ENCODE results near the gene USP17L12. TPM values are rescaled to one million over a fixed set of nuclear protein-coding genes. Genes with fewer than 3 reads are reported as not detected.

USP17L12 gene, protein sequence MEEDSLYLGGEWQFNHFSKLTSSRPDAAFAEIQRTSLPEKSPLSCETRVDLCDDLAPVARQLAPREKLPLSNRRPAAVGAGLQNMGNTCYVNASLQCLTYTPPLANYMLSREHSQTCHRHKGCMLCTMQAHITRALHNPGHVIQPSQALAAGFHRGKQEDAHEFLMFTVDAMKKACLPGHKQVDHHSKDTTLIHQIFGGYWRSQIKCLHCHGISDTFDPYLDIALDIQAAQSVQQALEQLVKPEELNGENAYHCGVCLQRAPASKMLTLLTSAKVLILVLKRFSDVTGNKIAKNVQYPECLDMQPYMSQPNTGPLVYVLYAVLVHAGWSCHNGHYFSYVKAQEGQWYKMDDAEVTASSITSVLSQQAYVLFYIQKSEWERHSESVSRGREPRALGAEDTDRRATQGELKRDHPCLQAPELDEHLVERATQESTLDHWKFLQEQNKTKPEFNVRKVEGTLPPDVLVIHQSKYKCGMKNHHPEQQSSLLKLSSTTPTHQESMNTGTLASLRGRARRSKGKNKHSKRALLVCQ
- not detected in 2 replicates for total RNA-seq

DNA sequence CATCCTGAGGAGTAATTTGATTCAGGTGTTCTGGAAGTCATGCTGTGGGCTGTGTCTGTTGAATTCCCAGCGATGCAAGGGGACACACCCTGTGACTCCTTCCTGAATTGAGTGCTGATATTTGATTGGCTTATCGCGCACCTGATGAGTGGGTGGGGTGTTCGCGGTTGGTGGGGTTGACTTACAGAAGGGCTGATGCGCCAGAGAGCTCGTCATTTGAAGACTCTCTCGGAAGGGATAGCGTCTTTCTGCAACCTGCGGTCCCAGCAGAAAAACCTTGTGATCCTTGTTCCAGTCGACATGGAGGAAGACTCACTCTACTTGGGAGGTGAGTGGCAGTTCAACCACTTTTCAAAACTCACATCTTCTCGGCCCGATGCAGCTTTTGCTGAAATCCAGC lies at the start of gene USP17L12:
TSS of gene USP17L12 (plus strand) at position 301 of the 400 bp plus-strand sequence. CDS start at position 301, 0 bp downstream.

DNA sequence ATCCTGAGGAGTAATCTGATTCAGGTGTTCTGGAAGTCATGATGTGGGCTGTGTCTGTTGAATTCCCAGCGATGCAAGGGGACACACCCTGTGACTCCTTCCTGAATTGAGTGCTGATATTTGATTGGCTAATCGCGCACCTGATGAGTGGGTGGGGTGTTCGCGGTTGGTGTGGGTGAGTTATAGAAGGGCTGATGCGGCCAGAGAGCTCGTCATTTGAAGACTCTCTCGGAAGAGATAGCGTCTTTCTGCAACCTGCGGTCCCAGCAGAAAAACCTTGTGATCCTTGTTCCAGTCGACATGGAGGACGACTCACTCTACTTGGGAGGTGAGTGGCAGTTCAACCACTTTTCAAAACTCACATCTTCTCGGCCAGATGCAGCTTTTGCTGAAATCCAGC lies 9.6 kb upstream of the USP17L12 start, which contains the start of gene USP17L10:
TSS of gene USP17L10 (plus strand) at position 301 of the 400 bp plus-strand sequence. CDS start at position 301, 0 bp downstream.

DNA sequence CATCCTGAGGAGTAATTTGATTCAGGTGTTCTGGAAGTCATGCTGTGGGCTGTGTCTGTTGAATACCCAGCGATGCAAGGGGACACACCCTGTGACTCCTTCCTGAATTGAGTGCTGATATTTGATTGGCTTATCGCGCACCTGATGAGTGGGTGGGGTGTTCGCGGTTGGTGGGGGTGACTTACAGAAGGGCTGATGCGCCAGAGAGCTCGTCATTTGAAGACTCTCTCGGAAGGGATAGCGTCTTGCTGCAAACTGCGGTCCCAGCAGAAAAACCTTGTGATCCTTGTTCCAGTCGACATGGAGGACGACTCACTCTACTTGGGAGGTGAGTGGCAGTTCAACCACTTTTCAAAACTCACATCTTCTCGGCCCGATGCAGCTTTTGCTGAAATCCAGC lies 4.8 kb upstream of the USP17L12 start, which contains the start of gene USP17L11:
TSS of gene USP17L11 (plus strand) at position 301 of the 400 bp plus-strand sequence. CDS start at position 301, 0 bp downstream.

DNA sequence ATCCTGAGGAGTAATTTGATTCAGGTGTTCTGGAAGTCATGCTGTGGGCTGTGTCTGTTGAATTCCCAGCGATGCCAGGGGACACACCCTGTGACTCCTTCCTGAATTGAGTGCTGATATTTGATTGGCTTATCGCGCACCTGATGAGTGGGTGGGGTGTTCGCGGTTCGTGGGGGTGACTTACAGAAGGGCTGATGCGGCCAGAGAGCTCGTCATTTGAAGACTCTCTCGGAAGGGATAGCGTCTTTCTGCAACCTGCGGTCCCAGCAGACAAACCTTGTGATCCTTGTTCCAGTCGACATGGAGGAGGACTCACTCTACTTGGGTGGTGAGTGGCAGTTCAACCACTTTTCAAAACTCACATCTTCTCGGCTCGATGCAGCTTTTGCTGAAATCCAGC lies 4.6 kb downstream of the USP17L12 start, which contains the start of gene USP17L13:
TSS of gene USP17L13 (plus strand) at position 301 of the 400 bp plus-strand sequence. CDS start at position 301, 0 bp downstream.

DNA sequence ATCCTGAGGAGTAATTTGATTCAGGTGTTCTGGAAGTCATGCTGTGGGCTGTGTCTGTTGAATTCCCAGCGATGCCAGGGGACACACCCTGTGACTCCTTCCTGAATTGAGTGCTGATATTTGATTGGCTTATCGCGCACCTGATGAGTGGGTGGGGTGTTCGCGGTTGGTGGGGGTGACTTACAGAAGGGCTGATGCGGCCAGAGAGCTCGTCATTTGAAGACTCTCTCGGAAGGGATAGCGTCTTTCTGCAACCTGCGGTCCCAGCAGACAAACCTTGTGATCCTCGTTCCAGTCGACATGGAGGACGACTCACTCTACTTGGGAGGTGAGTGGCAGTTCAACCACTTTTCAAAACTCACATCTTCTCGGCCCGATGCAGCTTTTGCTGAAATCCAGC lies 14.1 kb downstream of the USP17L12 start, which contains the start of gene USP17L15:
TSS of gene USP17L15 (plus strand) at position 301 of the 400 bp plus-strand sequence. CDS start at position 301, 0 bp downstream.

DNA sequence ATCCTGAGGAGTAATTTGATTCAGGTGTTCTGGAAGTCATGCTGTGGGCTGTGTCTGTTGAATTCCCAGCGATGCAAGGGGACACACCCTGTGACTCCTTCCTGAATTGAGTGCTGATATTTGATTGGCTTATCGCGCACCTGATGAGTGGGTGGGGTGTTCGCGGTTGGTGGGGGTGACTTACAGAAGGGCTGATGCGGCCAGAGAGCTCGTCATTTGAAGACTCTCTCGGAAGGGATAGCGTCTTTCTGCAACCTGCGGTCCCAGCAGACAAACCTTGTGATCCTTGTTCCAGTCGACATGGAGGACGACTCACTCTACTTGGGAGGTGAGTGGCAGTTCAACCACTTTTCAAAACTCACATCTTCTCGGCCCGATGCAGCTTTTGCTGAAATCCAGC lies 23.6 kb downstream of the USP17L12 start, which contains the start of gene USP17L17:
TSS of gene USP17L17 (plus strand) at position 301 of the 400 bp plus-strand sequence. CDS start at position 301, 0 bp downstream.

DNA sequence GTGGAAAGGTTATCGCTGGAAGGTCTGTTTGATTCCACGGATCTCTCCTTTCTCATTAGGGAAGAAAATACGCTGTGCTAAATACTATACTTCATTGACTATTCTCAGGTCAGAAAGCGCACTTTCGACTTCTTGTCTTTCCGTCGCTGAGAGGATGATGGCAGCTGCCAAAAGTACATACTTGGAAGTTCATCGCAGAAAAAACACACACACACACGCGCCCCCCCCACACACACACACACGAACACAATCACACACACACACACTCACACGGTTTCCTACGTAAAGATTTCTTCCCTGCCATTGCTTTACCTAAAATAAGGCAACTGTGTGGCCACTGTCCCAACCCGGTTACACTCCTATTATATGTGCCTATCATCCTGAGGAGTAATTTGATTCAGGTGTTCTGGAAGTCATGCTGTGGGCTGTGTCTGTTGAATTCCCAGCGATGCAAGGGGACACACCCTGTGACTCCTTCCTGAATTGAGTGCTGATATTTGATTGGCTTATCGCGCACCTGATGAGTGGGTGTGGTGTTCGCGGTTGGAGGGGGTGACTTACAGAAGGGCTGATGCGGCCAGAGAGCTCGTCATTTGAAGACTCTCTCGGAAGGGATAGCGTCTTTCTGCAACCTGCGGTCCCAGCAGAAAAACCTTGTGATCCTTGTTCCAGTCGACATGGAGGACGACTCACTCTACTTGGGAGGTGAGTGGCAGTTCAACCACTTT lies 28.2 kb downstream of the USP17L12 start, which contains the start of gene USP17L18:
TSS of gene USP17L18 (plus strand) at position 678 of the 728 bp plus-strand sequence. CDS start at position 678, 0 bp downstream.

DNA sequence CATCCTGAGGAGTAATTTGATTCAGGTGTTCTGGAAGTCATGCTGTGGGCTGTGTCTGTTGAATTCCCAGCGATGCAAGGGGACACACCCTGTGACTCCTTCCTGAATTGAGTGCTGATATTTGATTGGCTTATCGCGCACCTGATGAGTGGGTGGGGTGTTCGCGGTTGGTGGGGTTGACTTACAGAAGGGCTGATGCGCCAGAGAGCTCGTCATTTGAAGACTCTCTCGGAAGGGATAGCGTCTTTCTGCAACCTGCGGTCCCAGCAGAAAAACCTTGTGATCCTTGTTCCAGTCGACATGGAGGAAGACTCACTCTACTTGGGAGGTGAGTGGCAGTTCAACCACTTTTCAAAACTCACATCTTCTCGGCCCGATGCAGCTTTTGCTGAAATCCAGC lies 33.1 kb downstream of the USP17L12 start, which contains the start of gene USP17L19:
TSS of gene USP17L19 (plus strand) at position 301 of the 400 bp plus-strand sequence. CDS start at position 301, 0 bp downstream.

DNA sequence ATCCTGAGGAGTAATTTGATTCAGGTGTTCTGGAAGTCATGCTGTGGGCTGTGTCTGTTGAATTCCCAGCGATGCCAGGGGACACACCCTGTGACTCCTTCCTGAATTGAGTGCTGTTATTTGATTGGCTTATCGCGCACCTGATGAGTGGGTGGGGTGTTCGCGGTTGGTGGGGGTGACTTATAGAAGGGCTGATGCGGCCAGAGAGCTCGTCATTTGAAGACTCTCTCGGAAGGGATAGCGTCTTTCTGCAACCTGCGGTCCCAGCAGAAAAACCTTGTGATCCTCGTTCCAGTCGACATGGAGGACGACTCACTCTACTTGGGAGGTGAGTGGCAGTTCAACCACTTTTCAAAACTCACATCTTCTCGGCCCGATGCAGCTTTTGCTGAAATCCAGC lies 37.9 kb downstream of the USP17L12 start, which contains the start of gene USP17L20:
TSS of gene USP17L20 (plus strand) at position 301 of the 400 bp plus-strand sequence. CDS start at position 301, 0 bp downstream.

DNA sequence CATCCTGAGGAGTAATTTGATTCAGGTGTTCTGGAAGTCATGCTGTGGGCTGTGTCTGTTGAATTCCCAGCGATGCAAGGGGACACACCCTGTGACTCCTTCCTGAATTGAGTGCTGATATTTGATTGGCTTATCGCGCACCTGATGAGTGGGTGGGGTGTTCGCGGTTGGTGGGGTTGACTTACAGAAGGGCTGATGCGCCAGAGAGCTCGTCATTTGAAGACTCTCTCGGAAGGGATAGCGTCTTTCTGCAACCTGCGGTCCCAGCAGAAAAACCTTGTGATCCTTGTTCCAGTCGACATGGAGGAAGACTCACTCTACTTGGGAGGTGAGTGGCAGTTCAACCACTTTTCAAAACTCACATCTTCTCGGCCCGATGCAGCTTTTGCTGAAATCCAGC lies 42.6 kb downstream of the USP17L12 start, which contains the start of gene USP17L21:
TSS of gene USP17L21 (plus strand) at position 301 of the 400 bp plus-strand sequence. CDS start at position 301, 0 bp downstream.

DNA sequence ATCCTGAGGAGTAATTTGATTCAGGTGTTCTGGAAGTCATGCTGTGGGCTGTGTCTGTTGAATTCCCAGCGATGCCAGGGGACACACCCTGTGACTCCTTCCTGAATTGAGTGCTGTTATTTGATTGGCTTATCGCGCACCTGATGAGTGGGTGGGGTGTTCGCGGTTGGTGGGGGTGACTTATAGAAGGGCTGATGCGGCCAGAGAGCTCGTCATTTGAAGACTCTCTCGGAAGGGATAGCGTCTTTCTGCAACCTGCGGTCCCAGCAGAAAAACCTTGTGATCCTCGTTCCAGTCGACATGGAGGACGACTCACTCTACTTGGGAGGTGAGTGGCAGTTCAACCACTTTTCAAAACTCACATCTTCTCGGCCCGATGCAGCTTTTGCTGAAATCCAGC lies 47.4 kb downstream of the USP17L12 start, which contains the start of gene USP17L22:
TSS of gene USP17L22 (plus strand) at position 301 of the 400 bp plus-strand sequence. CDS start at position 301, 0 bp downstream.

Other genes starting within 250 kb of the USP17L12 start
- not detected in 2 replicates for gene FAM90A26, start 49.7 kb upstream of the USP17L12 start, total RNA-seq
- gene USP17L10, start 9.5 kb upstream of the USP17L12 start, total RNA-seq = not detected in 2 replicates
- gene USP17L11, start 4.7 kb upstream of the USP17L12 start, total RNA-seq = not detected in 2 replicates
- not detected in 2 replicates for gene USP17L13, start 4.7 kb downstream of the USP17L12 start, total RNA-seq
- not detected in 2 replicates for gene USP17L15, start 14.2 kb downstream of the USP17L12 start, total RNA-seq
- not detected in 2 replicates for gene USP17L17, start 23.7 kb downstream of the USP17L12 start, total RNA-seq
- not detected in 2 replicates for gene USP17L18, start 28.5 kb downstream of the USP17L12 start, total RNA-seq
- gene USP17L19, start 33.2 kb downstream of the USP17L12 start, total RNA-seq = not detected in 2 replicates
- not detected in 2 replicates for gene USP17L20, start 38.0 kb downstream of the USP17L12 start, total RNA-seq
- gene USP17L21, start 42.7 kb downstream of the USP17L12 start, total RNA-seq = not detected in 2 replicates
- not detected in 2 replicates for gene USP17L22, start 47.5 kb downstream of the USP17L12 start, total RNA-seq
- gene USP17L24, start 105.0 kb downstream of the USP17L12 start, total RNA-seq = not detected in 2 replicates
- not detected in 2 replicates for gene USP17L25, start 109.8 kb downstream of the USP17L12 start, total RNA-seq
- not detected in 2 replicates for gene USP17L26, start 114.5 kb downstream of the USP17L12 start, total RNA-seq
- gene USP17L5, start 119.3 kb downstream of the USP17L12 start, total RNA-seq = not detected in 2 replicates
- not detected in 2 replicates for gene USP17L27, start 124.0 kb downstream of the USP17L12 start, total RNA-seq
- gene USP17L28, start 128.7 kb downstream of the USP17L12 start, total RNA-seq = not detected in 2 replicates
- not detected in 2 replicates for gene USP17L29, start 133.5 kb downstream of the USP17L12 start, total RNA-seq
- not detected in 2 replicates for gene USP17L30, start 143.0 kb downstream of the USP17L12 start, total RNA-seq
- not detected in 2 replicates for gene DEFB131A, start 224.3 kb downstream of the USP17L12 start, total RNA-seq